ENCODE results near the gene NFAT5. TPM values are rescaled to one million over a fixed set of nuclear protein-coding genes. Genes with fewer than 3 reads are reported as not detected.
A peak's percentile ranks its signal among the peaks of the same experiment; 100 is the strongest.

Gene NFAT5
- total and polyA plus RNA-seq, 9 of the 15 experiments (the other 6 are each of a cell fraction or from before 2014, with no cell fraction given), result 0.78 to 20.5 (median 12.4) TPM

DNA sequence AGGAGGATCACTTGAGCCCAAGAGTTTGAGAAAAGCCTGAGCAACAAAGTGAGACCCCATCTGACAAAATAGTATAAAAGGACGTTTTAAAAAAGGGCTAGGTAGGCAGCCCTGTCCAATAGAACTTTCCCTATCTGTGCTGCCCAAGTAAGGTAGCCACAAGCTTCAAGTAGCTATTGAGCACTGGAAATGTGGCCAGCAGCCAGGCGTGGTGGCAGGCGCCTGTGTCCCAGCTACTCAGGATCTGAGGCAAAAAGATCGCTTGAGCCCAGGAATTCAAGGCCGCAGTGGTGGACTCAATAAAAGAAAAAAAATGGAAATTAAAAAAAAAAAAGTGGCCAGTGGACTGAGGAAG, 162.1 kb downstream of the NFAT5 start (continued):
- TF ChIP-seq, protein P1, sequence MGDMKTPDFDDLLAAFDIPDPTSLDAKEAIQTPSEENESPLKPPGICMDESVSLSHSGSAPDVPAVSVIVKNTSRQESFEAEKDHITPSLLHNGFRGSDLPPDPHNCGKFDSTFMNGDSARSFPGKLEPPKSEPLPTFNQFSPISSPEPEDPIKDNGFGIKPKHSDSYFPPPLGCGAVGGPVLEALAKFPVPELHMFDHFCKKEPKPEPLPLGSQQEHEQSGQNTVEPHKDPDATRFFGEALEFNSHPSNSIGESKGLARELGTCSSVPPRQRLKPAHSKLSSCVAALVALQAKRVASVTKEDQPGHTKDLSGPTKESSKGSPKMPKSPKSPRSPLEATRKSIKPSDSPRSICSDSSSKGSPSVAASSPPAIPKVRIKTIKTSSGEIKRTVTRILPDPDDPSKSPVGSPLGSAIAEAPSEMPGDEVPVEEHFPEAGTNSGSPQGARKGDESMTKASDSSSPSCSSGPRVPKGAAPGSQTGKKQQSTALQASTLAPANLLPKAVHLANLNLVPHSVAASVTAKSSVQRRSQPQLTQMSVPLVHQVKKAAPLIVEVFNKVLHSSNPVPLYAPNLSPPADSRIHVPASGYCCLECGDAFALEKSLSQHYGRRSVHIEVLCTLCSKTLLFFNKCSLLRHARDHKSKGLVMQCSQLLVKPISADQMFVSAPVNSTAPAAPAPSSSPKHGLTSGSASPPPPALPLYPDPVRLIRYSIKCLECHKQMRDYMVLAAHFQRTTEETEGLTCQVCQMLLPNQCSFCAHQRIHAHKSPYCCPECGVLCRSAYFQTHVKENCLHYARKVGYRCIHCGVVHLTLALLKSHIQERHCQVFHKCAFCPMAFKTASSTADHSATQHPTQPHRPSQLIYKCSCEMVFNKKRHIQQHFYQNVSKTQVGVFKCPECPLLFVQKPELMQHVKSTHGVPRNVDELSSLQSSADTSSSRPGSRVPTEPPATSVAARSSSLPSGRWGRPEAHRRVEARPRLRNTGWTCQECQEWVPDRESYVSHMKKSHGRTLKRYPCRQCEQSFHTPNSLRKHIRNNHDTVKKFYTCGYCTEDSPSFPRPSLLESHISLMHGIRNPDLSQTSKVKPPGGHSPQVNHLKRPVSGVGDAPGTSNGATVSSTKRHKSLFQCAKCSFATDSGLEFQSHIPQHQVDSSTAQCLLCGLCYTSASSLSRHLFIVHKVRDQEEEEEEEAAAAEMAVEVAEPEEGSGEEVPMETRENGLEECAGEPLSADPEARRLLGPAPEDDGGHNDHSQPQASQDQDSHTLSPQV (IDR thresholded peaks at IDR 0.05), result peak; percentile 61; the same call in 1 of the 2 replicates
- TF ChIP-seq, protein P2, sequence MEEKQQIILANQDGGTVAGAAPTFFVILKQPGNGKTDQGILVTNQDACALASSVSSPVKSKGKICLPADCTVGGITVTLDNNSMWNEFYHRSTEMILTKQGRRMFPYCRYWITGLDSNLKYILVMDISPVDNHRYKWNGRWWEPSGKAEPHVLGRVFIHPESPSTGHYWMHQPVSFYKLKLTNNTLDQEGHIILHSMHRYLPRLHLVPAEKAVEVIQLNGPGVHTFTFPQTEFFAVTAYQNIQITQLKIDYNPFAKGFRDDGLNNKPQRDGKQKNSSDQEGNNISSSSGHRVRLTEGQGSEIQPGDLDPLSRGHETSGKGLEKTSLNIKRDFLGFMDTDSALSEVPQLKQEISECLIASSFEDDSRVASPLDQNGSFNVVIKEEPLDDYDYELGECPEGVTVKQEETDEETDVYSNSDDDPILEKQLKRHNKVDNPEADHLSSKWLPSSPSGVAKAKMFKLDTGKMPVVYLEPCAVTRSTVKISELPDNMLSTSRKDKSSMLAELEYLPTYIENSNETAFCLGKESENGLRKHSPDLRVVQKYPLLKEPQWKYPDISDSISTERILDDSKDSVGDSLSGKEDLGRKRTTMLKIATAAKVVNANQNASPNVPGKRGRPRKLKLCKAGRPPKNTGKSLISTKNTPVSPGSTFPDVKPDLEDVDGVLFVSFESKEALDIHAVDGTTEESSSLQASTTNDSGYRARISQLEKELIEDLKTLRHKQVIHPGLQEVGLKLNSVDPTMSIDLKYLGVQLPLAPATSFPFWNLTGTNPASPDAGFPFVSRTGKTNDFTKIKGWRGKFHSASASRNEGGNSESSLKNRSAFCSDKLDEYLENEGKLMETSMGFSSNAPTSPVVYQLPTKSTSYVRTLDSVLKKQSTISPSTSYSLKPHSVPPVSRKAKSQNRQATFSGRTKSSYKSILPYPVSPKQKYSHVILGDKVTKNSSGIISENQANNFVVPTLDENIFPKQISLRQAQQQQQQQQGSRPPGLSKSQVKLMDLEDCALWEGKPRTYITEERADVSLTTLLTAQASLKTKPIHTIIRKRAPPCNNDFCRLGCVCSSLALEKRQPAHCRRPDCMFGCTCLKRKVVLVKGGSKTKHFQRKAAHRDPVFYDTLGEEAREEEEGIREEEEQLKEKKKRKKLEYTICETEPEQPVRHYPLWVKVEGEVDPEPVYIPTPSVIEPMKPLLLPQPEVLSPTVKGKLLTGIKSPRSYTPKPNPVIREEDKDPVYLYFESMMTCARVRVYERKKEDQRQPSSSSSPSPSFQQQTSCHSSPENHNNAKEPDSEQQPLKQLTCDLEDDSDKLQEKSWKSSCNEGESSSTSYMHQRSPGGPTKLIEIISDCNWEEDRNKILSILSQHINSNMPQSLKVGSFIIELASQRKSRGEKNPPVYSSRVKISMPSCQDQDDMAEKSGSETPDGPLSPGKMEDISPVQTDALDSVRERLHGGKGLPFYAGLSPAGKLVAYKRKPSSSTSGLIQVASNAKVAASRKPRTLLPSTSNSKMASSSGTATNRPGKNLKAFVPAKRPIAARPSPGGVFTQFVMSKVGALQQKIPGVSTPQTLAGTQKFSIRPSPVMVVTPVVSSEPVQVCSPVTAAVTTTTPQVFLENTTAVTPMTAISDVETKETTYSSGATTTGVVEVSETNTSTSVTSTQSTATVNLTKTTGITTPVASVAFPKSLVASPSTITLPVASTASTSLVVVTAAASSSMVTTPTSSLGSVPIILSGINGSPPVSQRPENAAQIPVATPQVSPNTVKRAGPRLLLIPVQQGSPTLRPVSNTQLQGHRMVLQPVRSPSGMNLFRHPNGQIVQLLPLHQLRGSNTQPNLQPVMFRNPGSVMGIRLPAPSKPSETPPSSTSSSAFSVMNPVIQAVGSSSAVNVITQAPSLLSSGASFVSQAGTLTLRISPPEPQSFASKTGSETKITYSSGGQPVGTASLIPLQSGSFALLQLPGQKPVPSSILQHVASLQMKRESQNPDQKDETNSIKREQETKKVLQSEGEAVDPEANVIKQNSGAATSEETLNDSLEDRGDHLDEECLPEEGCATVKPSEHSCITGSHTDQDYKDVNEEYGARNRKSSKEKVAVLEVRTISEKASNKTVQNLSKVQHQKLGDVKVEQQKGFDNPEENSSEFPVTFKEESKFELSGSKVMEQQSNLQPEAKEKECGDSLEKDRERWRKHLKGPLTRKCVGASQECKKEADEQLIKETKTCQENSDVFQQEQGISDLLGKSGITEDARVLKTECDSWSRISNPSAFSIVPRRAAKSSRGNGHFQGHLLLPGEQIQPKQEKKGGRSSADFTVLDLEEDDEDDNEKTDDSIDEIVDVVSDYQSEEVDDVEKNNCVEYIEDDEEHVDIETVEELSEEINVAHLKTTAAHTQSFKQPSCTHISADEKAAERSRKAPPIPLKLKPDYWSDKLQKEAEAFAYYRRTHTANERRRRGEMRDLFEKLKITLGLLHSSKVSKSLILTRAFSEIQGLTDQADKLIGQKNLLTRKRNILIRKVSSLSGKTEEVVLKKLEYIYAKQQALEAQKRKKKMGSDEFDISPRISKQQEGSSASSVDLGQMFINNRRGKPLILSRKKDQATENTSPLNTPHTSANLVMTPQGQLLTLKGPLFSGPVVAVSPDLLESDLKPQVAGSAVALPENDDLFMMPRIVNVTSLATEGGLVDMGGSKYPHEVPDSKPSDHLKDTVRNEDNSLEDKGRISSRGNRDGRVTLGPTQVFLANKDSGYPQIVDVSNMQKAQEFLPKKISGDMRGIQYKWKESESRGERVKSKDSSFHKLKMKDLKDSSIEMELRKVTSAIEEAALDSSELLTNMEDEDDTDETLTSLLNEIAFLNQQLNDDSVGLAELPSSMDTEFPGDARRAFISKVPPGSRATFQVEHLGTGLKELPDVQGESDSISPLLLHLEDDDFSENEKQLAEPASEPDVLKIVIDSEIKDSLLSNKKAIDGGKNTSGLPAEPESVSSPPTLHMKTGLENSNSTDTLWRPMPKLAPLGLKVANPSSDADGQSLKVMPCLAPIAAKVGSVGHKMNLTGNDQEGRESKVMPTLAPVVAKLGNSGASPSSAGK (IDR thresholded peaks at IDR 0.05), result peak; percentile 44; the same call in 1 of the 2 replicates
- peak; percentile 63 for TF ChIP-seq NFIC (IDR thresholded peaks at IDR 0.05)
- TF ChIP-seq, protein P3, sequence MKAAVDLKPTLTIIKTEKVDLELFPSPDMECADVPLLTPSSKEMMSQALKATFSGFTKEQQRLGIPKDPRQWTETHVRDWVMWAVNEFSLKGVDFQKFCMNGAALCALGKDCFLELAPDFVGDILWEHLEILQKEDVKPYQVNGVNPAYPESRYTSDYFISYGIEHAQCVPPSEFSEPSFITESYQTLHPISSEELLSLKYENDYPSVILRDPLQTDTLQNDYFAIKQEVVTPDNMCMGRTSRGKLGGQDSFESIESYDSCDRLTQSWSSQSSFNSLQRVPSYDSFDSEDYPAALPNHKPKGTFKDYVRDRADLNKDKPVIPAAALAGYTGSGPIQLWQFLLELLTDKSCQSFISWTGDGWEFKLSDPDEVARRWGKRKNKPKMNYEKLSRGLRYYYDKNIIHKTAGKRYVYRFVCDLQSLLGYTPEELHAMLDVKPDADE (conservative IDR thresholded peaks at IDR 0.05; ENCODE audit: control insufficient read depth, low read depth, low read length), result no peak
- TF ChIP-seq, protein P4, sequence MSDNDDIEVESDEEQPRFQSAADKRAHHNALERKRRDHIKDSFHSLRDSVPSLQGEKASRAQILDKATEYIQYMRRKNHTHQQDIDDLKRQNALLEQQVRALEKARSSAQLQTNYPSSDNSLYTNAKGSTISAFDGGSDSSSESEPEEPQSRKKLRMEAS (CRISPR knock-in tag; IDR thresholded peaks at IDR 0.05), result 0 out of 2 replicates have a peak, but pooled peaks have one; percentile 27

Data from K562 (cell line).